Glomerular visceral epithelial cell (primary cell): ENCODE data around the gene TXNL4B.
"Not testable (repeated sequence)": the region's sequence is repeated elsewhere in the genome, so short reads cannot be mapped to it uniquely, and the experiment has no call there.

Experiments
- DNase-seq: peaks from one replicate; pipeline ENCODE4 v3.0.0-alpha.2; 2016; ENCODE audit errors: extremely low spot score

The TXNL4B gene

GRCh38 chr16:72112452-72112792, 19.0 kb upstream of the TXNL4B start:
- no peak for DNase-seq

- no peak for DNase-seq
These were observed 18.4 kb upstream of the TXNL4B start for GRCh38 chr16:72111657-72112451.

DNA sequence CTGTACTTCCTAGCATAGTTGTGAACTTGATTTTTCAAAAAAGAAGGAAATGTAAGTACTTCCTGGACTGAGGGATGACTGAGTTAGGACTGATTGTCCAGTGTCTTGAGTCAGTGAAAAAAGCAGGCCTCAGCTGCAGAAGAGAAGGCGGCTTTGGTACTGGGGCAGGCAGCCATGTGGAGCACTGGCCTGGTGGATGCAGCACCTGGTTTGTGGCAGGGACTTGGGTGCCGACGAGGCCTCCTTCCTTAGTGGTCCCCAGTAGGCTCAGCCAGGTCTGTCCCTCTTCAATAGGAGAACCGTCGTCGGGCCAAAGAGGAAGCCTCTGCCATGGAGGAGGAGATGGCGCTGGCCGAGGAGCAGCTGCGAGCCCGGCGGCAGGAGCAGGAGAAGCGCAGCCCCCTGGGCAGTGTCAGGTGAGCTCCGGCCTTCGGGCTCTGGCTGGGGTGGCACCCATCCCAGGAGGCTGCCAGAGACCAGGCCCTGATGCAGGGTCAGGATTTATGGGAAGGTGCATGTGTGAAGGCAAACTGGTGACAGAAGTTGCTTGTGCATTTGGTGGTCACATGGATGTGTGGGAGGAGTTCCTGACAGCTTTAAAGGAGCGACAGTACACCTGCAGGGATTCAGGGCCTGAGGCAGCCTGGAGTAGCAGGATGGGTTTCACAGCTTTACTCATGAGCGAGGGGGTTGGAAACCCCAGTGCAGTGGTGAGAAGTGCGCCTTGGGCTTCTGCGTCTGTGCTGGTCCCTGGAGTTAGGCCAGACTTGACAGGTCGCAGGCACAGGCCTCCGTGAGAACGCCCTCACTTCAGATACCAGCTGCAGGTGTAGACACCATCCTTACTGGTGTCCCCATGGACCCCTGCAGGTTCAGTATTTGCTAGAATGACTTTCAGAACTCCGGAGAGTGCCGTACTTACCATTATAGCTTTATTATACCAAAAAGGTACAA, 17.5 kb upstream of the TXNL4B start:
- no peak for DNase-seq

DNA sequence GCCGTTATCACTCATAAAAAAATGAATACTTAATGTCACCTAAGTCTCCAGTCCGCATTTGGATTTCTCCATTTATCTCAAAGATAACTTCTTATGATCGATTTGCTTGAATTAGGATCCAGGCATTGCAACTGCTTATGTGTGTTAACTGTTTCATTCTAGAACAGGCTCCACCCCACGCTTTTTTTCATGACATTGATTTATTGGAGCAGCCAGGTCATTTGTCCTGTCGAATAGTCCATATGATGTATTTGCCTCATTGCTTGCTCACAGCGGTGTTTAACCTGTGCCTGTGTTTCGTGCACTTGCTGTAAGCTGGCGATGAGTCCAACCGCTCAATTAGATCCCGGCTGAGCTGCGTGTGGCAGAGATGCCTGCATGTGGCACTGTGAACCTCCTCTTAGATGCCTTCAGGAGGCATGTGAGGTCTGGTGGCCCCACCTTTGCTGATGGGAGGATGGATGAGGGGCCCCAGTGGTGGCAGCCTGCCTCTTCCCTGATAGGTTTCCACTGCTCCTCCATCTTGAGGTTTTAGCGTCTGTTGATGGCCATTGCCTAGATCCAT, 16.6 kb upstream of the TXNL4B start:
- no peak for DNase-seq

DNA sequence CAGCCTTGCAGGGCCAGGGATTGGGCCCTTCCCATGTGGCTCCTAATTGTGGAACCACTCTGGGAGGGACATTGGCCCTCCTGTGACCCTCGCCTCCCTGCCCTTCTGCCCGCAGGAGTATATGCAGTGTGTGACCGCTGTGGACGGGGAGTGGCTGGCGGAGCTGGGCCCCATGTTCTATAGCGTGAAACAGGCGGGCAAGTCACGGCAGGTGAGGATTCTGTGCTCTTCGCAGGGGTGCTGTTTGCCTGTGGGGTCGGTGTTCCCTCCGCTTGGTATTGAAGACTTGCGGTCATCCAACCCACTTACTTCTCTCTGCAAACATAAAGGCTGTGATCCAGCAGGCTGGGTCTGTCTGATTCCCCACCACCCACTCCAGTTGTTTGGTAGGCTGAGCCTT, 15.9 kb upstream of the TXNL4B start:
- no peak for DNase-seq

DNA sequence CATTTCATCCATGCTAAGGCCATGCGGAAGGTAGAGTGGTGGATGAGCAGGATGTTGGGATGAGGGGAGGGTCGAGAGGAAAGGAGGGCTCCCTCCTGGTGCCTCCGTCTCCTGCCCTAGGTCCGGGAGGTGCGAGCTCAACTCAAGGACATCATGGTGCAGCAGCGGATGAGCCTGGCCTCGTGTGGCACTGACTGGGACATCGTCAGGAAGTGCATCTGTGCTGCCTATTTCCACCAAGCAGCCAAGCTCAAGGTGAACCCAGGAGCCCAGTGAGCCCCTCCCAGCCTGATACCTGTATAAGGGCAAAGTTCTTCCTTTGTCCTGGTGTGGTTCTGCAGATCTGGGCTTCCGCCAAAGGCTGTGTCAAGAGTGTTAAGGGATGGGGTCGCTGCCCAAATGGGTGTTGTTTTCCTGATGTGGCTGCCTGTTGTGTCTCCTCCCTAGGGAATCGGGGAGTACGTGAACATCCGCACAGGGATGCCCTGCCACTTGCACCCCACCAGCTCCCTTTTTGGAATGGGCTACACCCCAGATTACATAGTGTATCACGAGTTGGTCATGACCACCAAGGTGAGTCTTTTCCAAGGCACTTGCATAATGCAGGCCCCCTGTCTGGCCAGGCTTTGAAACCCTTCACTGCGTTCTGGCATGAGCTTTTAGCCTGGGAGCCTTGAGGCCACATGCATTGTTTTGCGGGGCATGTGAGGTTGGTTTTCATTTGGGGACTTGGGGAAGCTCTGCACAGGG, 15.1 kb upstream of the TXNL4B start:
- no peak for DNase-seq

- no peak for DNase-seq
These were observed 14.0 kb upstream of the TXNL4B start for GRCh38 chr16:72107371-72107770.

GRCh38 chr16:72105978-72106377, 12.6 kb upstream of the TXNL4B start:
- DNase-seq = no peak

DNA sequence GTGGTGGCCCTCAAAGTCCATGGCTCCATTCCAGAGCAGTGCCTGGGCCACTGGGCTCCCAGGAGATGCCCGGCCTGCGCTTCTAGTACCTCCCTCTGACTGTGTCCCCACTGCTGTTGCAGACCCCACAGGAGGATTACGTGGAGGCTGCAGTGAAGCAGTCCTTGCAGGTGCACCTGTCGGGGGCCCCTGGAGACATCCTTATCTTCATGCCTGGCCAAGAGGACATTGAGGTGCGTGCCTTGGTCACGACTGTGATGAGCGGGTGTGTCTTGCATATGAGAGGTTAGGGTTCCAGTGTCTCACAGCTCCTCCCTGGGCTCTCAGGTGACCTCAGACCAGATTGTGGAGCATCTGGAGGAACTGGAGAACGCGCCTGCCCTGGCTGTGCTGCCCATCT, 11.5 kb upstream of the TXNL4B start:
- no peak for DNase-seq

- DNase-seq = no peak
These were observed 7.8 kb upstream of the TXNL4B start for GRCh38 chr16:72101195-72101594.

- DNase-seq = peak; percentile 59
These were observed 6.0 kb upstream of the TXNL4B start for GRCh38 chr16:72099377-72099818.

- no peak for DNase-seq
These were observed 5.5 kb upstream of the TXNL4B start for GRCh38 chr16:72098936-72099335.

DNA sequence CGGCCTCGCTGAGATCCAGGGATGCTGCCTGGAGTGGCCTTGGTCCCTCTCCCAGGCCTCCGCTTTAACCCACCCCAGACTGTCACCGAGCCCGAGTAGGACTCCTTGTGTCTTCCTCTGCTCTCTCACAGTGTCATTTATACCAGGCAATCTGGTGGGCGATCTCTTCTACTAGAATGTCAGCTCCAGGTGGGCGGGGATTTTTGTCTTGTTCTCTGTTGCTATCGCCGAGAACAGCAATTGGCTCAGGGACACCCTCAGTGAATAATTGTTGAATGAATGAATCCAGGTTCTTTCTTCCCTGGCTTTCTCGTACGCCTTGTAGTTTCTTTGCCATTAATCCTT, 818 bp upstream of the TXNL4B start:
- no peak for DNase-seq

GRCh38 chr16:72092832-72093447, 480 bp downstream of the TXNL4B start:
- DNase-seq = peak; percentile 60

GRCh38 chr16:72091217-72091616, 2.2 kb downstream of the TXNL4B start:
- DNase-seq = no peak

DNA sequence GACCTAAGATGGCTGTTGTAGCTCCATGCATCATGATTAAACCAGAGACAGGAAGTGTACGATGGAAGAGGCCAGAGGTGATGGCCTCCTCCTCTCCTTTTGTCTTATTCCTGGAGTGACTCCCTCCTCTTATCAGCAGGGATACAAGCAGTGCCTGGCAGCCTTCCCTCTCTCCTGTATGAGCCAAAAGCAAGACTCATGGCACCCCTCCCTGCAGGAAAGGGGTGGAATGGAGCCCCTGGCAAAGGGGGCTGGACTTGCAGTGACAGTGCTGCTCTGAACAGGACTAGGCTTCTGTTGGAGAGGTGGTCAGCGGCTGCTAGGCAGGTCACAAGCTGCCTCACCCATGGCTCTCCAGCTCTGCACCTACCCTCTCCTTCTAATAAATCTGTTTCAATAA, 8.4 kb downstream of the TXNL4B start:
- DNase-seq = no peak

DNA sequence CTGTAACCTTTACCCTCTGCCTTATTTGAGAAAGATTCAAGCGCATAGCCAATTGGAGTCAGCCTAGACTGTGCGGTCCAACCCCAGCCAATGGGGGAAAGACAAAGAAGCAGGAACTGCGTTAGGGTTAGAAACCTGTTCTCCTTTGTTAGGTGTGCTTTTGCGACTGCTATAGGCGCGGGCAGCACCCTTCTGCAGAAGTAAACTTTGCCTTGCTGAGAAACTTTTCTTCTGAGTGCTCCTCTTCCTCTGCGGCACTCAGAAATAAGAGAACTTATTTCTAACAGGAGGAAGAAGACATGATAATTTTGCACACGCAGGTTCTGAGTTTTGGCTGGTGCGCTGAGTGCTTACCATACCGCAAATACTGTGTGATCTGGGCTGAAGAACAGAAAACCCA, 9.0 kb downstream of the TXNL4B start:
- no peak for DNase-seq

GRCh38 chr16:72083778-72084404, 9.5 kb downstream of the TXNL4B start:
- no peak for DNase-seq

DNA sequence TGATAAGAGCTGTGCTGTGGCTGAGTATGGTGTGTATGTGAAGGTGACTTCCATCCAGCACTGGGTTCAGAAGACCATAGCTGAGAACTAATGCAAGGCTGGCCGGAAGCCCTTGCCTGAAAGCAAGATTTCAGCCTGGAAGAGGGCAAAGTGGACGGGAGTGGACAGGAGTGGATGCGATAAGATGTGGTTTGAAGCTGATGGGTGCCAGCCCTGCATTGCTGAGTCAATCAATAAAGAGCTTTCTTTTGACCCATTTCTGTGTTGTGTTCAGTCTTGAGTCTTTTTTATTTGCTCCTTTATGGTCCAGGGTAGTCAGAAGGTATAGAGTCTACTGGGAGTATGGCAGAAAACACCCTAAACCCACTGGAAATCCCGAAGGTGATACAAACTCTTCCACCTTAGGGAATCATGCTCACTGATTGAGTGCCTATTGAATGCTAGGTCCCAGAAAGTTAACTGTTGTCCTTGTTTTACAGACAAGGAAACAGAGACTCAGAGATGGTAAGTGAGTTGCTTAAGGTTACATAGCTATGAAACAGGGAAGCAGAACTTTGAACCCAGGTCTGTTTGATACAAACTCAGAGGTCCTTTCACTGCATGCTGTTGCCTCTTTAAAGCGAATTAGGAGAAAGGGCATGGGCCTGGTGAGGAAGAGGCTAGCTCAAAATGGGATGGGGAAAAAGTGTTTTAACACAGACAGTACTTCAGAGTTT, 16.3 kb downstream of the TXNL4B start:
- not testable (repeated sequence) for DNase-seq

GRCh38 chr16:72075067-72075466, 18.4 kb downstream of the TXNL4B start:
- DNase-seq = not testable (repeated sequence)
